T-cell (primary cell): Measurements from ENCODE around the gene PPM1A. TPM values are rescaled to one million over a fixed set of nuclear protein-coding genes. Genes with fewer than 3 reads are reported as not detected.

Experiments
- ATAC-seq, 4 experiments: fragments of 200-7000 bp in 3 of 4; fragments of 150-1000 bp in 1 of 4; cut with Tn5 transposase; replicated peaks in 1 of 4; 1 replicate in 3 of 4; 2 replicates in 1 of 4; pipeline ENCODE4 v1.10.0; 2021; ENCODE audit warnings: moderate library complexity in 3 of 4, mild to moderate bottlenecking in 2 of 4, moderate number of reproducible peaks in 1 of 4
- CTCF ChIA-PET, 2 donors: fragments of 300-600 bp; sonication (Branson Sonifier 250); formaldehyde crosslinking; loops; one replicate each; lab custom pipeline; 2022; ENCODE audit warnings: antibody characterized with exemption in 2 of 2; lab: Charles Lee
- POLR2A ChIA-PET, 2 donors: fragments of 300-600 bp; sonication (Branson Sonifier 250); formaldehyde crosslinking; loops; one replicate each; lab custom pipeline; 2022; ENCODE audit warnings: antibody characterized with exemption in 2 of 2; lab: Charles Lee
- DNase-seq, 35 experiments: peaks; one replicate each; pipeline versions ENCODE4 v3.0.0 to v3.0.0-alpha.2; 2013 to 2023
- H3K27ac ChIP-seq: one replicate; pipeline ENCODE4 v1.5.1; 2013; ENCODE audit warnings: low read length
- H3K27me3 ChIP-seq, 2 experiments: replicated peaks in 1 of 2; 1 replicate in 1 of 2; 2 replicates in 1 of 2; pipeline versions ENCODE4 v1.6.1 to v1.7.0; 2013; ENCODE audit warnings: low read length in 1 of 2, mixed read lengths in 1 of 2; ENCODE audit not compliant: control insufficient read depth in 2 of 2, insufficient read depth in 2 of 2; ENCODE audit errors: extremely low read depth in 1 of 2
- H3K36me3 ChIP-seq, 2 donors: 1 replicate in 1 of 2; 2 replicates in 1 of 2; pipeline versions ENCODE4 v1.6.1 to v1.7.0; 2013; ENCODE audit warnings: low read length in 1 of 2; ENCODE audit not compliant: control insufficient read depth in 2 of 2, insufficient read depth in 1 of 2; ENCODE audit errors: extremely low read depth in 1 of 2
- H3K4me1 ChIP-seq, 2 experiments: 1 replicate in 1 of 2; 2 replicates in 1 of 2; pipeline versions ENCODE4 v1.6.1 to v1.7.0; 2013; ENCODE audit warnings: low read length in 2 of 2, mixed read lengths in 1 of 2; ENCODE audit not compliant: insufficient read depth in 2 of 2, control insufficient read depth in 1 of 2; ENCODE audit errors: extremely low read depth in 1 of 2
- H3K4me3 ChIP-seq, 2 donors: 1 replicate in 1 of 2; 2 replicates in 1 of 2; pipeline versions ENCODE4 v1.5.1 to v1.7.0; 2013; ENCODE audit warnings: mild to moderate bottlenecking in 2 of 2, low read length in 1 of 2, moderate library complexity in 1 of 2; ENCODE audit not compliant: control insufficient read depth in 1 of 2; ENCODE audit errors: extremely low read depth in 1 of 2
- H3K9me3 ChIP-seq: 2 replicates; pipeline ENCODE4 v1.7.0; 2013
- H3K27ac Mint-ChIP-seq, 2 donors: one replicate each; pipeline ENCODE4 v1.8.0; 2020 to 2021; ENCODE audit warnings: mild to moderate bottlenecking in 2 of 2, mixed read lengths in 2 of 2
- H3K27me3 Mint-ChIP-seq, 2 donors: one replicate each; pipeline ENCODE4 v1.8.0; 2021 to 2022; ENCODE audit warnings: mixed read lengths in 2 of 2
- H3K36me3 Mint-ChIP-seq: one replicate; pipeline ENCODE4 v1.8.0; 2021; ENCODE audit warnings: mixed read lengths
- H3K4me1 Mint-ChIP-seq, 3 donors: one replicate each; pipeline ENCODE4 v1.8.0; 2020 to 2022; ENCODE audit warnings: mixed read lengths in 3 of 3, mild to moderate bottlenecking in 1 of 3
- H3K4me3 Mint-ChIP-seq, 3 donors: one replicate each; pipeline ENCODE4 v1.8.0; 2020 to 2022; ENCODE audit warnings: mild to moderate bottlenecking in 3 of 3, mixed read lengths in 3 of 3, moderate library complexity in 3 of 3
- H3K9me3 Mint-ChIP-seq, 3 donors: one replicate each; pipeline ENCODE4 v1.8.0; 2020 to 2022; ENCODE audit warnings: mixed read lengths in 3 of 3
- WGBS: methylation state at CpG from one replicate; pipeline ENCODE4 v1.1.5; 2013; ENCODE audit warnings: missing lambda C conversion rate; ENCODE audit not compliant: insufficient coverage; 5-methylcytosine and 5-hydroxymethylcytosine counted together
- total RNA-seq, 35 experiments: library from RNA in 6 of 35; stranded (reverse) in 6 of 35; fragments of 120-200 nt in 1 of 35; gene quantifications; one replicate each; pipeline versions ENCODE4 v1.2.1 to v1.2.4 and lab custom pipeline; 2013 to 2026

PPM1A gene
- total RNA-seq, 5 donors from 2014 or later (not counting 1 experiment from before 2014, with no cell fraction given): 42.8 to 71.6 (median 46.1) TPM

DNA sequence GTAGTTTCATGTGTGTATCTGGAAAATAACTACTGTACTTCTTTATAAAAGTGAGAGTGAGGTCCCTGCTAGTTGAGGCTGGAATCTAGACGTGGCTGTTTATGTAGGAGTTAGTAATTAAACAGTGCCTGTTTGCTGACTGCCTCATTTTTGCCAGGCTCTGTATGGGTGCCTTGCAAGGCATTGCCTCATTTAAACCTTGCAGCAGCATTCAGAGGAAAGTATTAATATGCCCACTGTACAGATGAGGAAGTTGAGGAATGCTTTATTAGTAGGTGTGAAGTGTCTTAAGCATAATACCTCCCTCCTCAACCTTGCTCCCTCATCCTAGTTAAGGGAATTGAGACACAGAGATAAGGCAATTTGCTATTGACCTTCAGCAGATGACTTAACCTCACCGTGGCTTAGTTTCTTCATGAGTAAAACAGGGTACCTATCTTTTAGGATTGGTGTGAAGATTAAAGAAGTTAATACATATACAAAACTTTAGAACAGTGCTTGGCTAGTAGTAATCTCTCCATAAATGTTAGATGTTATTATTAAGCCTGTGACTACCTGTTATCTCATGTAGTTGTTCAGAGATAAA, 28.7 kb downstream of the PPM1A start:
- H3K4me3 Mint-ChIP-seq: no peak overlapping the region
- Histone ChIP-seq H3K9me3 (no peaks in the 10 kb centered on the region), H3K36me3 (peaks cover 3% of the 10 kb centered on the region in 2 donors), H3K4me1 (peaks cover 5 to 9% of the 10 kb centered on the region in 2 experiments), H3K27ac (no peak overlapping the region), H3K4me3 (no peak overlapping the region), H3K27me3 (no peaks in the 10 kb centered on the region)
- H3K36me3 Mint-ChIP-seq: peaks cover 18% of the 10 kb centered on the region
- ChIA-PET POLR2A (interaction anchor here in 1 of 2 donors (0.6 kb wide), 1 partner anchor 37 kb away, joined by 3 read pairs; no protein-coding TSS in a partner anchor), CTCF (interaction anchor here in 1 of 2 donors (0.8 kb wide), 1 partner anchor 8 kb away, joined by 3 read pairs; no protein-coding TSS in a partner anchor)
- WGBS: 43% methylated on average over 1 of the region's 2 CpGs
- no peak overlapping the region for H3K27ac Mint-ChIP-seq
- no peak for DNase-seq
- no peaks in the 10 kb centered on the region for H3K9me3 Mint-ChIP-seq
- peaks cover 58 to 67% (median 66%) of the 10 kb centered on the region in 3 donors for H3K4me1 Mint-ChIP-seq
- no peaks in the 10 kb centered on the region for H3K27me3 Mint-ChIP-seq
- no peak for ATAC-seq

- POLR2A ChIA-PET: interaction anchor here (0.6 kb wide), 2 partner anchors 25 to 37 kb away, joined by 3 read pairs; no protein-coding TSS in a partner anchor
- H3K9me3 ChIP-seq: no peaks in the 10 kb centered on the region
- Mint-ChIP-seq H3K4me3 (no peak overlapping the region), H3K27ac (no peak overlapping the region), H3K36me3 (peaks cover 24% of the 10 kb centered on the region), H3K9me3 (no peaks in the 10 kb centered on the region), H3K4me1 (peaks cover 52 to 62% (median 59%) of the 10 kb centered on the region in 3 donors), H3K27me3 (no peaks in the 10 kb centered on the region)
- DNase-seq (no peak), ATAC-seq (no peak)
- H3K27ac ChIP-seq: no peak overlapping the region
- H3K36me3 ChIP-seq: peaks cover 4 to 9% of the 10 kb centered on the region in 2 donors
- no CpG with 5 or more reads among the region's 2 CpGs for WGBS
- CTCF ChIA-PET: interaction anchor here in 1 of 2 donors (0.6 to 0.8 kb wide), 2 partner anchors 8 to 1424 kb away, joined by 3 read pairs; no protein-coding TSS in a partner anchor
- peaks cover under 1 to 8% of the 10 kb centered on the region in 2 experiments for H3K4me1 ChIP-seq
- no peaks in the 10 kb centered on the region for H3K27me3 ChIP-seq
- no peak overlapping the region for H3K4me3 ChIP-seq
These were observed 29.3 kb downstream of the PPM1A start for GRCh38 chr14:60278350-60278749.

- ATAC-seq (no peak), DNase-seq (no peak)
- no peaks in the 10 kb centered on the region for H3K4me1 ChIP-seq
- H3K4me1 Mint-ChIP-seq: peaks cover 0 to 4% (median 1%) of the 10 kb centered on the region in 3 donors
- H3K9me3 ChIP-seq: no peaks in the 10 kb centered on the region
- no peaks in the 10 kb centered on the region for H3K27me3 Mint-ChIP-seq
- H3K4me3 Mint-ChIP-seq: no peak overlapping the region
- peaks cover 46% of the 10 kb centered on the region for H3K36me3 Mint-ChIP-seq
- POLR2A ChIA-PET: no interaction called here
- peaks cover 4 to 39% of the 10 kb centered on the region in 2 donors for H3K36me3 ChIP-seq
- H3K27ac Mint-ChIP-seq: no peak overlapping the region
- no peaks in the 10 kb centered on the region for H3K9me3 Mint-ChIP-seq
- no peak overlapping the region for H3K27ac ChIP-seq
- no peaks in the 10 kb centered on the region for H3K27me3 ChIP-seq
- CTCF ChIA-PET: no interaction called here
- no peak overlapping the region for H3K4me3 ChIP-seq
These were observed 38.4 kb downstream of the PPM1A start for GRCh38 chr14:60287452-60287851.

GRCh38 chr14:60288279-60288678, 39.3 kb downstream of the PPM1A start:
- H3K4me3 Mint-ChIP-seq: no peak overlapping the region
- DNase-seq: no peak
- Histone ChIP-seq H3K4me3 (no peak overlapping the region), H3K4me1 (no peaks in the 10 kb centered on the region), H3K27me3 (no peaks in the 10 kb centered on the region), H3K27ac (no peak overlapping the region), H3K9me3 (no peaks in the 10 kb centered on the region), H3K36me3 (peaks cover 2 to 35% of the 10 kb centered on the region in 2 donors)
- H3K27me3 Mint-ChIP-seq: no peaks in the 10 kb centered on the region
- no peak overlapping the region for H3K27ac Mint-ChIP-seq
- ATAC-seq: no peak
- CTCF ChIA-PET: no interaction called here
- no peaks in the 10 kb centered on the region for H3K9me3 Mint-ChIP-seq
- POLR2A ChIA-PET: no interaction called here
- H3K4me1 Mint-ChIP-seq: no peaks in the 10 kb centered on the region
- peaks cover 44% of the 10 kb centered on the region for H3K36me3 Mint-ChIP-seq
- no CpG with 5 or more reads among the region's 1 CpG for WGBS

- H3K36me3 Mint-ChIP-seq: peaks cover 31% of the 10 kb centered on the region
- H3K27me3 ChIP-seq: no peaks in the 10 kb centered on the region
- no peak for DNase-seq
- no CpG with 5 or more reads among the region's 3 CpGs for WGBS
- no peak overlapping the region for H3K27ac ChIP-seq
- no peaks in the 10 kb centered on the region for H3K27me3 Mint-ChIP-seq
- ChIA-PET CTCF (interaction anchor here in 1 of 2 donors (1.2 kb wide), 1 partner anchor 13 kb away, joined by 3 read pairs; no protein-coding TSS in a partner anchor), POLR2A (no interaction called here)
- H3K9me3 ChIP-seq: no peaks in the 10 kb centered on the region
- H3K36me3 ChIP-seq: peaks cover 2 to 18% of the 10 kb centered on the region in 2 donors
- H3K27ac Mint-ChIP-seq: no peak overlapping the region
- H3K4me1 Mint-ChIP-seq: no peaks in the 10 kb centered on the region
- ATAC-seq: no peak
- no peaks in the 10 kb centered on the region for H3K4me1 ChIP-seq
- H3K9me3 Mint-ChIP-seq: no peaks in the 10 kb centered on the region
- H3K4me3 Mint-ChIP-seq: no peak overlapping the region
- no peak overlapping the region for H3K4me3 ChIP-seq
These were observed 45.5 kb downstream of the PPM1A start for GRCh38 chr14:60294411-60295069.

GRCh38 chr14:60300019-60300418, 51.0 kb downstream of the PPM1A start:
- DNase-seq (no peak), ATAC-seq (no peak)
- Mint-ChIP-seq H3K4me3 (no peak overlapping the region), H3K9me3 (no peaks in the 10 kb centered on the region), H3K27ac (no peak overlapping the region), H3K27me3 (no peaks in the 10 kb centered on the region), H3K36me3 (peaks cover 5% of the 10 kb centered on the region), H3K4me1 (no peaks in the 10 kb centered on the region)
- Histone ChIP-seq H3K27me3 (no peaks in the 10 kb centered on the region), H3K36me3 (no peaks in the 10 kb centered on the region), H3K27ac (no peak overlapping the region), H3K4me3 (no peak overlapping the region), H3K4me1 (no peaks in the 10 kb centered on the region), H3K9me3 (no peaks in the 10 kb centered on the region)
- ChIA-PET POLR2A (no interaction called here), CTCF (interaction anchor here (0.7 to 1.2 kb wide), 5 partner anchors 10 to 208 kb away, joined by 3 to 6 read pairs (median 3); partner anchors contain the start of gene PCNX4 (in 1 of the 2))
